Tongue (tissue), 2 donors: ENCODE data around the gene MYCBP. TPM values are rescaled to one million over a fixed set of nuclear protein-coding genes. Genes with fewer than 3 reads are reported as not detected.
A peak's percentile ranks its signal among the peaks of the same experiment; 100 is the strongest.
"Not testable (repeated sequence)": the region's sequence is repeated elsewhere in the genome, so short reads cannot be mapped to it uniquely, and the experiment has no call there.

Experiments used
- DNase-seq: peaks from one replicate; pipeline ENCODE4 v3.0.0-alpha.2; 2015
- total RNA-seq: library from RNA; depleted of rRNA; stranded (reverse); fragments of >200 nt; gene quantifications from one replicate; pipeline ENCODE4 v1.2.3, GENCODE V29; 2014

MYCBP gene
- total RNA-seq, 1 donor from 2014 or later = 10.8 TPM

DNA sequence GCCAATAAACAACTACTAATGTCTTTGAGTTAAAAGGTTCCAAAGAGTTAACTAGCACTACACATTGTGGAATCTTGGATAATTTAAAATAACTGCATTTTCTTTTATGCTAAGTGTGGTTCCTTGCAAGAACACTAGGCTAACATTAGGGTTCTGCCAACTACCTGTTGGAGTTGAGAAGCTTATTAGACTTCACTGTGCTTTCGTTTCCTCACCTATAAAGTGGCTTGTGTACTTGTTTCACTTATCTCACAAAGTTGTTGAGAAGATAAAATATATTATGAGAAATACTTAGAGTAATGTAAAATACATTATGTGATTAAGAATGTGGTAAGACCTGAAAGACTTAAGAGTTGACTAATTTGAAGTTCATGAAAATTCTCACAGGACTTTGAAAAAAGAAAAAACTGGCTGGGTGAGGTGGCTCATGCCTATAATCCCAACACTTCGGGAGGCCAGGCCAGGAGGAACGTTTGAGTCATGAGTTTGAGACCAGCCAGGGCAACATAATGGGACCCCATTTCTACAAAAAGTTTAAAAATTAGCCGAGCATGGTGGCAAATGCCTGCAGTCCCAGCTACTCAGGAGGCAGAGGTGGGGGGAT, 7.9 kb downstream of the MYCBP start:
- DNase-seq = no peak

DNA sequence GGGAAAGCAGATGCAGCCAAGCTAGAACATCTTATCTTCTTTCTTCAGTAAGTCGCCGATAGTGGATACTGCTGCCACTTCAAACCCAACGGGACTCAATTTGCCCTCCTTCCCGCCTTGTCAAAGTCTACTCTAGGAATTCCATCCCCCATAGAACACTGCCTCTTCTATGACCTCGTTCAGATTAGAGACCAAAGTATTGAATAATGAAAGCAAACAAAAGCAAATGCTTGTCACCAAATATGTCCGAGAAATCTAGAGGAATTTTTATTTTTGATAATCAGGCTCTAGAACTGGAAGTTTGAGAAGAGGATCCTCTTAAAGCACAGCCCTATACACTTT, 12.7 kb downstream of the MYCBP start:
- DNase-seq = no peak

DNA sequence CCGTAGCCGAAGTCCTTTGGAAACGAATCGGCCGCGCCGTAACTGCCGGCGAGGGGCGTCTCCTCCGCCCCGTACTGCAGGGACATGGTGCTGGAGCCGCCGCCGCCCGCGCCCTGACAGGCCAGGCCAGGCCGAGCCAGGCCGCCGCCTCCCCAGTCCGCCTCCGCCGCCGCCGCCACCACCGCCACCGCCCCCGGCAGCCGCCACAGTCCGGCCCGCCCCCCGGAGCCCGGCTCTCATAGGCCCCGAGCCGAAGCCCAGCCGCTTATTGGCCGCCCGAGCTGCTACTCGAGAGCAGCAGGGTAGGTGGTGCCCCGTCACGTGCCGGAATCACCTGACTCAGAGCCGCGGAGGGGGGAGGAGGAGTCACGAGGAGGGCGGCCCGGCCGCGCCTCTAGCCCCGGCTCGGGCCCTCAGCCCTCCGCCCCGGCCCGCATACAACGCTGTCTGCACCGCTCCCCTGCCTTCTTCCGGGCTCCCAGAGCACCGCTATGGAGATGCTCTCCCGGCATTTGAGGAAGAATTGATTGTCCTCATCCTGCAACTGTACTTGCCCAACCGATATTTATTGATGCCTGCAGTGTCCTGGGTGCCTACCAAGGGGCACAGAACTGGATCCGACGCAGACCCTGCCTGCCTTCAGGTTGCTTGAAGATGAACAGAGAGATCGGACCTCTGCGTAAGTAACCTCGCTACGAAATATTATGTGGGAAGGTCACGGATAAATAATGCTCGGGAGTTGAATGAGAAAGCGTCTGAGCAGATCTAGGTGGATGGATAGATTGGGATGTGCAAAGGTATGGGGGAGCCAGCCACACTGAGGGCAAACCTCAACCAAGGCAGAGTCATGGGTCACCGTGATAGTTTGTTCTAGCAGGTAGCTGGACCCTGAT, 13.3 kb downstream of the MYCBP start, which contains the start of gene RRAGC:
RRAGC (minus strand) TSS at position 212 of the 893 bp plus-strand sequence; CDS start at position 86, 126 bp downstream.
- peak; percentile 99 for DNase-seq

DNA sequence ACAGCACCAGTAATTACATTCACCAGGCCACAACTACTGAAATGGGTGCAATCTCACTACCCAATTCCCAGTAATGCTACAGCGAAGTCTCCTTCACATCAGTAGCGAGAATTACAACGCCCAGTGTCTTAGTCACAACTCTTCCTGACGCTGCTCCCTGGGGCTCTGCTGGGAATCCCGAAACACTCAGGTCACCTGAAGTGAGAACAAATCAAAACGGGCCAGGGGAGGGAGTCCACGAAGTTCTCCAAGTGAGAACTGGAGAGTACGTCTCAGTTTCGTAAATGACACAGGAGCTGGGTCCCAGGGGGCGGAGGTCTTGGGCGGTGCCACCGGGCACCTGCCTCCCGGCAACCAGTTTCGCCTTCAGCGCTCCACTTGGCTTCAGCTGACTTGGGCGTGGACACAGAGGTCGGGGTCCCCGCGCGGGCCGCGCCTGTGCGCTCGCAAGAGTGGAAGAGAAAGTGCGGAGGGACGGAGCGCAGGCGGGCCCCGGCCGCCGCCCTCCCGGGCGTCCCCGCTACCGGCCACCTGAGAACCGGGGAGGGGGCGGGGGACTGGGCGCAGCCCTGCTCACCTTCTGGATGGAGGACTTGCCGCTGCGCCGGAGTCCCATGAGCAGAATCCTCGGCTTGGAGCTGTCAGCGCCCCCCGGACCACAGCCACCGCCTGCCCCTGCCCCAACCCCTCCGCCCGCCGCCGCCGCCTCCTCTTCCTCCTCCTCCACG, 14.2 kb downstream of the MYCBP start:
- DNase-seq = peak; percentile 53

DNA sequence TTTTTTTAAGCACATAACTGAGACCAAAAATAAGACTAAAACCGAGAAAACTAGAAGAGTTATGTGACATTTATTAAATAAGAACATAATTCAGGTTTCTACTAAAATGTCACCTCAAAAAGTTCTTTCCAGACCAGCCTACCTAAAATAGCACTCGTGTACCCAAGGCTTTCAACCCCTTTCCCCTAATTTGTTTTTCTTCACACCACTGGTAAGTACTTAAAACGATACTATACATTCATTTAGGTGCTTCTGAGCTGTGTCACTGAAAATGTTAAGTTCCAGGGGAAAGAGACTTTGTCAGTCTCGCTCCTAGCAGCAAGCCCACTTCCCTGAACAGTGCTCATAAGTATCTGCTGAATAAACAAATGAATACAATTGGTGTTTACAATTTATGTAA, 20.4 kb downstream of the MYCBP start:
- no peak for DNase-seq

DNA sequence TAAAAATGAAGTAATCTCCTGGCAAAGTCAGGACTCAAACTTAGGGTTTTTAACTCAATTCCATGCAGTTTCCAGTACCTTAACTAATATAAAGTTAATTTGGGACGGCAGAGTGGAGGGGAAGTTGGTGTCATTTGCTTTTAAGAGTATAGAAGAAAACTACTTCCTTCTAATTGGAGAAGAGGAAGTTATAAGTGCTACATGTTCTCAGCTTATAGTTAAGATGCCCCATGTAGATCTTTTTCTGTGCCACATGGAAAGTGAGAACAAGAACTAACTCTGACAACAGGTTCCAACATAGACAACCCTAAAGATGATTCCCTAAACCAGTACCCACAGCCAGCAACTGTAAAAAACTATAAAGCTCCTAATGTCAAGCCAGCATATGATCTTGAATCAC, 25.1 kb downstream of the MYCBP start:
- no peak for DNase-seq

DNA sequence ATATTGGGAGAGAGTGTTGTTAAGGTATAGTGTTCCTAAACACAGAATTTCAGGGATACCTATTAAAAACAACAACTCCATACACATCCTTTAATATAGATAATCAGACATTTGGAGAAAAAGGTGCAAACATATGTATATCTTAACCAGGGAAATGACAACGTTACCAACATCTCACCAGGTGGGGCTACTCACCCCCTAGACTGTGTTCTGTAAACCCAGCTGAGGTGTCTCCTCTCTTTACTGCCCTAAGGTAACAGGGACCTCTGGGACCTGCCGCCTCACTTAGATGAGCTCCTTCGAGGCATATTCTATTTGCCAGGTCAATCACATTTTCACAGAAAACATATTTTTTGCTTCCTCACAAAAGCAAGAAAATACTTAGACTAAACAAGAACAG, 26.9 kb downstream of the MYCBP start:
- no peak for DNase-seq

DNA sequence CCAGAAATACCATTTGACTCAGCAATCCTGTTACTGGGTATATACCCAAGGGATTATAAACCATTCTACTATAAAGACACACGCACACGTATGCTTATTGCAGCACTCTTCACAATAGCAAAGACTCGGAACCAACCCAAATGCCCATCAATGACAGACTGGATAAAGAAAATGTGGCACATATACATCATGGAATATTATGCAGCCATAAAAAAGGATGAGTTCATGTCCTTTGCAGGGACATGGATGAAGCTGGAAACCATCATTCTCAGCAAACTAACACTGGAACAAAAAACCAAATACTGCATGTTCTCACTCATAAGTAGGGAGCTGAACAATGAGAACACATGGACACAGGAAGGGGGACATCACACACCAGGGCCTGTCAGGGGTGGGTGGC, 28.1 kb downstream of the MYCBP start:
- not testable (repeated sequence) for DNase-seq

DNA sequence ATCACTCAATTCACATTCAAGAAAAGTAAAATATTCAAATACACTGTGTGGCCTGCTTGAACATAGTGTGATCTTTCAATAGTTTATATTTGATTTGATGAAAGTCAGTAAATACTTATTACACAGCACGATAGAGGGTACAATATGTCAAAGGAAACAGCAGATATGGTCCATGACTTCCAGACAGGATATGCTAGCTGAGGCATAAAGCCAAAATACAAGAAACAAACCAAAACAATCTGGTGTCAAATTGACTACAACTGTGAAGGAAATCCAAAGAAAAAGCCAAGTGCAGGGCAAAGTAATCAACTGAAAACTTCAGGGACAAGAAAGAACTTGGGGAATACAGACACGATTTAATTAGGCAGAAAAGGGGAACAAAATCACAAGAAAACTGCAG, 32.9 kb downstream of the MYCBP start:
- no peak for DNase-seq

DNA sequence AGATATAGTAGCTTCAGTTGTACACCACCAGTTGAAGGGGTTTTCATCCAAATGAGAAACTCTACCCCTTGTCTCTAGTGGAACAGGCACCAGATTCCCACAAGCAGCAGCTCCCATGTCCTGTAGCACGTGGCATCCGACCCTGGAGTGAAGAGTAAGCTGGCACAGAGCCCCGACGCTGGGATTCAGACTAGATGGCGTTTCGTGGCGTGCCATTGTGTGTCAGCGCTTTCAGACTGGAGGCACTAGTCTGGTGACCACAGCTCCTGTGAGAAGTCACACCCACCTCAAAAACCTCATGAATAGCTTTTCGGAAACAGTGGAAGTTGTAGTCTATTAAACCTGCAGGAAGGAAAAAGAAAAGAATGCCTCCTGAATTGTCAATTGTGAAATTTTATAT, 33.8 kb downstream of the MYCBP start:
- DNase-seq = no peak

DNA sequence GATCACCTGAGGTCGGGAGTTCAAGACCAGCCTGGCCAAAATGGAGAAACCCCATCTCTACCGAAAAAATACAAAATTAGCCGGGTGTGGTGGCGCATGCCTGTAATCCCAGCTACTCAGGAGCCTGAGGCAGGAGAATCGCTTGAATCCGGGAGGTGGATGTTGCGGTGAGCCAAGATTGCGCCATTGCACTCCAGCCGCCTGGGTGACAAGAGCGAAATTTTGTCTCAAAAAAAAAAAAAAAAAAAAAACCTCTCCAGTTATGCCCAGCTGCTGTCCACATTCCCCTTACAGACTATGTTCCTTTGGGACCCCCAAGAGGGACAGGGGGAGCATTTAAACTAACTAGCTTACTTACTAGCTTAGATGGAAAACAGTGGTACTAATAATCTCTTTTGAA, 36.8 kb downstream of the MYCBP start:
- DNase-seq = not testable (repeated sequence)

DNA sequence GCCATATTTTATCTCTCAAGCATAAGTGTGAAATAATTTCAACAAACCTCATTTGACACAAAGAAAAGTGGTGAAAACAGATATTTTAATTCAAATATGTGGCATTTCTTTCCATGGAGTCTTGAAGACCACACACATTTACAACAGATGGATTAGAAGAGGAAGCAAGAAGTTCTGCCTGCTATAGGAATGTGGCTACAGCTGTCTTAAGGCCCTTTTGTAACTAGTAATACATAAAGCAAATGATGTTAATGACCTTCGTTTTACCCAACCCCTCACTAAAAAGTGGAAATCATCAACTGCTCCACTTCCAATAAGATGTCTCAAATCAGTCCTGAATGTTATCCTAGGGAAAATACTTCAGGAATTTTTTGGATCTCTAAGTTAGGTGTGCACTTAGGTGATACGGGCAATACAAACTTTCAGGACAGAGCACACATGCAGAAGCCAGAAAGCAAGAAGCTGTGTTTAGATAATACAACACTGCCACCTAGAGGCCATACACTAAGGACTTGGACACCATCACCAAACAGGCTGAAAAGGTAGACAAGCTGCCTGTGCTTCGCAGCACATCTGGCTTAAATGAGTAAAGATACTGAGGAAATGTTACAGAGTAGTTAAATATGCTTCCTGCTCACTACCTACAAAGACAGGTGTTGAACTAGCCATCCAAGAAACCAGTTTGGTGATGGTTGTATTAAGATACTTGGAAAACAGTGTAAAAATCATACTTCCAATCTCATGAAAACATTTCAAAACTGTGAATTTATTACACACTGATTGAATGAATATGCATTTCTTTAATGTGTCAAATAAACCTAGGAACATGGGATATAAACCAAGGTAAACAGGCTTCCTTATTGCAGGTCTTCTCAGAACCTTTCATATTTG, 38.0 kb downstream of the MYCBP start:
- peak; percentile 94 for DNase-seq

DNA sequence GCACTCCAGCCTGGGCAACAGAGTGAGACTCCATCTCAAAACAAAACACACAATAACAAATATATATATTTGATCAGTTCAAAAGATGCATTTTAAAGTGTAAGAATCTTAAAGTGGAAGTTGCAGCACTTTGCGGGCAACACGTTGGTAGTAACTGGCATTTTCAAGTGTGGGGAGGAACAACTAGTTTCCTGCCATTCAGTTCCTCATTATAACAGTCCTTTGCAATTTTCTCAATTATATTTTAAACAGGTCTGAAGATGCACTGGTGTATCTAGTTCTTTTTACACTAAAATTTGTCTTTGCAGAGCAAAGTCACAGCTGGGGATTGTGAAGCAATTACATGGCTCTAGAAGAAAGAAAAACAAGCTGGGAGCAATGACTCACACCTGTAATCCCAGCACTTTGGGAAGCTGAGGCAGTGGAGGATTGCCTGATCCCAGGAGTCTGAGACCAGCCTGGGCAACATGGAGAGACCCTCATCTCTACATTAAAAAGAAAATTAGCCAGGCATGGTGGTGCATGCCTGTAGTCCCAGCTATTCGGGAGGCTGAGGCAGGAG, 38.8 kb downstream of the MYCBP start:
- DNase-seq = no peak

DNA sequence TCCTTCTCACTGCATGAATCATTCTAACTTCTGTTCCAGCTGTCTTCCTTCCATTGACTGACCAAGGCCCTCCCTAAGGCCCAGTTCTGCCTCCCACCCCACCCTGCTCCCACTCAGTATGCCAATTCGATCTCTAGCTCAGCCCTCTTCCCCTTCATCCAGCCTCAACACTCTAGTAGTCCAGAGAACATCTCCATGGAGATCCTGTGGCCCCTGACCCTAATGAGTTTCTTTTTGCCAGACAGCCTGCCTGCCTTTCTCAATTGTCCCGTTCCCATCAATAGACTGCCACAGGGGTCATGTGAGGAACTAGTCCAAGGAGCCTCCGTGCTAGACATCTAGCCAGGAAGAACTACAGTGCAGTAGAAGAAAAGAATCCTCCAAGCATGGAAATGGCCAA, 40.0 kb downstream of the MYCBP start:
- DNase-seq = no peak

DNA sequence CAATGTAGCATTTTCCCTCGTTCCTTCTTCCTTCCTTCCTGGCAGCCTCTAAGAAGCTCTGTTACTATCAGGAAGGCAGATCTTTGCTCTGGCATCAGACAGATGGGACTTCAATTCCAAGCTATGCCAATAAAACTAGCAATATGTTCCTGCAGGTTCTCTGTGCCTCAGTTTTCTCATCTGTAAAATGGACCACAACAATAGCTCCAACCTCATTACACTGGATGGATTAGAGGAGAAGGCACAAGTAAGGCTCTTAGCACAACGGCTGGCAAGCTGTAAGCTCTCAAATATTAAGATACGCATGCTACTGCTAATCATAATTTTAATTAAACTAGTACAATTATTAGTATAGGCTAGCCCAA, 40.8 kb downstream of the MYCBP start:
- no peak for DNase-seq

DNA sequence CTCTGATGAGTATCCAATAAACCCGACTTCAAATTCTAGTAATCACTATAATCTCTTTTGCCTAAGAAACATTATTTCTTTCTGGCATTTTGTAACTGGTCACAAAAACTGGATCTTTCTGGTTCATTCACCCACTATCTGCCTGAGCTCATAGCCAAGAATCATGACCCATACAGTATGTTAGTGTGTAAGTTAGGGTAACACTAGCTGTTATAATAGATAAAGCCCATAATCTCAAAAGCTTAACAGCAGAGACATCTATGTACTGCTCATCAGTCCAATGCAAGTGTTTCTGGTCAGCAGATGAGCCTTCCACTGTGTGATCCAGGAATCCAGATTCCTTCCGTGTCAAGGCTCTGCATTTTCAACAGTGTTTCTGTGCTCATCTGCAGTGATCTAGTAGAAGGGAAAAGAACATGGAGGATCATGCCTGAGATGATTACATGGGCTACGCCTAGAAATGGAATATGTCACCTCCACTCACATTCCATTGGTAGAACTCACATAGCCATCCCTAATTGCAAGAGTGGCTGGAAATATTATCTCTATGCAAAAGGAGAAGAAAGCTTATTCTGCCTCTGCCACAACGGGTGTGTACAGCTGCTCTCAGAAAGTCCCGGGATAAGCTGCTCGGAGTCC, 41.3 kb downstream of the MYCBP start:
- DNase-seq = peak; percentile 65

DNA sequence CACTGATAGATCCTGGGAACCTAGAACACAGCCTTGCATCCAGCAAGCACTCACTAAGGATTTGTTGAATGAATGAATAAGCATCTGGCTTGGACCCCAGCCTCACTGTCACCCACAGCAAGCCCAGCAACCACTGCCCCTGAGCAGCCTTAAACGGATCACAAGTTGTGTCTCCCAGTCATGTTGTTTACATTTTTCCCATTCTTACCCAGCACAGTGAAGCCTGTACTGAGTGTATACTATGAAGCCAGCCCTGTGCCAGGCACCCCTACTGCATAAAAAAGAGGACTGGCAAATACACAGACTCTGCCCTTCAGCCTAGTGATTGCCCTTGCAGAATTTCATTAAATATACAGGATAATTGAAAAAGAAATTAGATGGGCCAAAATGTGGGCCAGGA, 43.8 kb downstream of the MYCBP start:
- DNase-seq = no peak

DNA sequence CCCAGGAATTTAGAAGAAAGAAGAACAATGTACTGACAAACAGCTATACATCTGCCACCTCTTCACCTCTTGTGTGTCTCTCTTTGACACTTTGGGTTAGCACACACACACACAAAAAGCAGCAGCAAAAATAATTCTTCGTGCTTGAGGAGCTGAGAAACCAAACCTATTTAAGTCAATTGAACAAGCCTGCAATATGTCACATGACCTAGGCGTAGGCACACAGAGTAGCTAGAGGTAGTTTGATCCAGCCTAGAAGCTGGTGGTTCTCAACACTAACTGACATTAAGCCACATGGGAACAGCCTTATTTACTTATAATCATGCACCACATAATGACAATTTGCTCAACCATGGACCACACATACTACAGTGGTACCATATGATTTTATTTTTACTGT, 45.8 kb downstream of the MYCBP start:
- DNase-seq = no peak

DNA sequence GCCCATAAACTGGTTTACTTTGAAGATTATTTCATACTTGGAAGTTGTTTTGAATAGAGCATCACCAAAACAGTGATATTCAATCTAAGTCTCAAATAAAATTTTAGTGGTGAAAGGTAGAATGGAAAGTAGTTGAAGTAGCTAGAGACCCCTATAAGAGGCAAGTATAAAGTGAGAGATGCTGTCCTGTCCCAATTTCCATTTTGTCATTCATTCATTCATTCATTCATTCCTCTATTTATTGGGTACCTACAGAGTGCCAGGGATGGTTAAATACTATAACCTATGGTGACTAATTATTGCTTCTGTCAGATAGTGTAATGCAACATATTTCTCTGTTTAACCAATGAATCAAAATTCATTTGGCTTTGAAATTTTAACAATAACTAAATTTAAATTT, 46.3 kb downstream of the MYCBP start:
- no peak for DNase-seq

DNA sequence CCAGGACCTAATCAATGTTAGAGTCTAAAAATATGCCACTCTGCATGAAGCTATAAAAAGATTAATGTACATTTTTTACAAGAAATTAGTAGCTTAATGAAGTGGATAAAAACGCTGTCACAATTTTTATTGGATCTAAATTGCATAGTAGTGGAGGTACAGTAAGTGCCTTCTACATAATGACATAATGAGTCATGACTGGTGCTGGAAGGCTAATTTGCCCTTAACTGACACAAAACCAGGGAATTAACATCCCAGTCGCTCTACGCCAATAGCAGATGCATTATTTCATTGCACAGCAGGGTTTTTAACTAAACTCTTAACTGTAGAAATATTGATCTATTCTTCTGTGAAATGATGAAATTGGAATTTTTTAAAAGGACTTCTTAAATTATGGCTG, 46.9 kb downstream of the MYCBP start:
- DNase-seq = no peak

DNA sequence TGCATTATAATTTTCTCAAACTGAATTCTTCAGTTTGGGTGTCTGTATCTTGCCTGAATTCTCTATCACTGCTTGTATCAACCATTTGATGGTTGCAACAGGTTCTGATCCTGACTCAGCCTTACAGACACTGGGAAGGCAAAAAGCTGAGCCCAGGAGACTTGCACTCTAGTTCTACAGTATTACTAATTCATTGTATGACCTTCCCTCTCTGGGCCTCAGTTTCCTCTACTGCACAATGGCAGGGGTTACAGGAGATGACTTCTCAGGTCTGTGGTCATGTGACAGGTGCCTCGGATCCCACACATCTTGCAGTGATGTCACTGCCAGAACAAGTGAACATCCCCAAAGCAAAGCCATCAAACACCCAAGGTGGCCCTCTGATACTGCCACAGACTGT, 52.3 kb downstream of the MYCBP start:
- no peak for DNase-seq
